ENCODE results near the gene LETM1. TPM values are rescaled to one million over a fixed set of nuclear protein-coding genes. Genes with fewer than 3 reads are reported as not detected.
A peak's percentile ranks its signal among the peaks of the same experiment; 100 is the strongest.

The LETM1 gene
- total RNA-seq, 1 donor from 2014 or later: 45.0 TPM

- no peak for DNase-seq (ENCODE audit: low spot score)
Observed at GRCh38 chr4:1825326-1825725, 30.6 kb downstream of the LETM1 start.

DNA sequence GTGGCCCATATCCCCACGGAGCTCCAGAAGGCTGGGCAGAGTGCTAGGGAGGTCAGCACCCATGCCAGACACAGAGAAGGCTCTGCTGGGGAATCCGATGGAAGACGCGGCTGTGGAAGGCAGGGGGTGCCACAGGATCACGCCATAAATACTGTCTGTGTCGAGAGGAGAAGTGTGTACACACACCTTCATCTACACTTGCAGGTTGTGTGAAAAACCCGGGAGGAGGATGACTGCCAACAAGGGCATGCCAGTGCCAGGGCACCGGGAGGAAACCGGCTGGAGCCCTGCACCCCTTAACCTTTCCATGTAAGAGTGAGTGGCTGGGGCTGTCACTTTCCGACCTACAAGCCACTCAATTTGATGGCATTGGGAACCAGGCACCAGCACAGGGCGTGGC is 31.2 kb downstream of the LETM1 start:
- no peak for DNase-seq (ENCODE audit: low spot score)

GRCh38 chr4:1823545-1823932 is 32.4 kb downstream of the LETM1 start:
- DNase-seq (ENCODE audit: low spot score): no peak

- no peak for DNase-seq (ENCODE audit: low spot score)
Observed at GRCh38 chr4:1822568-1823544, 33.1 kb downstream of the LETM1 start.

DNA sequence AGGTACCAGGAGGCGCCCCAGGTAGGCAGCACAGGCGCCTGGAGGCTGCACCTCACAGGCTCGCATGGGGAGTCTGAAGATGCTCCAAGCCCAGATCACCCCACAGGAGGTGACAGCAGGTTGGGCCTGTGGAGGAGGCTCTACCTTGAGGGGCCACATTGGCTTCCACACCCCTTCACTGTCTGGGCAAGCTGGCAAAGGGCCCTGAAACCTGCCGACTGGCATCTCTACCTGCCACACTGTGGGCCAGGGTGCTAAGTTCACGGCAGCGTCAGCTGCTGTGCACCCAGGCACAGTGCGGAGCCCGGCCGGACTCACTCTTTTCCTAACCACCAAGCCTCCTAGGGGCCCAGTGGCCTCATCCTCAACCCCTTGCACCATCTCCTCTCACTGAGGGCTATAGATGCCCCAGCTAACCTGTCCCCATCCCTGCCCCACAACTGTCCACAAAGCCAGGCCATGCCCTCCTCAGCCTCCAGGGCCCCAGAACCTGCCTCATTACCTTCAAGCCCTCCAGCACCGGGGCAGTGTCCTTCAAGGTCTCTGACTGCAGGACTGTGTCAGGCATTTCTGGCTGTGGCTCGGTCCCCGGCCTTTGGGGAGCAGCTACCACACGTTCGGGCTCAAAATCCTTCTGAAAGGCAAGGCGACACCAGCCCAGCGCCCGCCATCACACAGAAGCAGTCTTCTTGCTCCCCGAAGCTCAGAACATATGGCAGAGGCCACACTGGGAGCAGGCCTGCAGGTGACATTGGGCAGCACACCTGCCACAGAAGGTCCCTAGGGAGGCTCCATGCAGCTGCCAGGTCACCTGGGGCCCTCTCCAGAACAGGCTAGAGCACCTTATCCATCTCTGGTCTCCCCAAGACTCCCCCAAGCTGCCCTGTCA is 34.0 kb downstream of the LETM1 start:
- no peak for DNase-seq (ENCODE audit: low spot score)

DNA sequence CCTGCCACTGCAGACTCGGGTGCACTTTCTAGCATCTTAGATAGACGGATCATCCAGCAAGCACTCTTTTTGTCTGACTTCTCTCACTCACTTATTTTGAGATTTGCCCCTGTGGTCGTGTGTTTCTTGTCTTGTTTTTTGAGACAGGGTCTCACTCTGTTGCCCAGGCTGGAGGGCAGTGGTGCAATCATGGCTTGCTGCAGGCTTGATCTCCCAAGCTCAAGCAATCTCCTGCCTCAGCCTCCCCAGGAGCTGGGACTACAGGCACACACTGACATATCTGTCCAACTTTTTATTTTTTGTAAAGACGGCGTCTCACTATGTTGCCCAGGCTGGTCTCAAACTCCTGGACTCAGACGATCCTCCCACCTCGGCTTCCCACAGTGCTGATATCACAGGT is 36.1 kb downstream of the LETM1 start:
- no peak for DNase-seq (ENCODE audit: low spot score)

DNA sequence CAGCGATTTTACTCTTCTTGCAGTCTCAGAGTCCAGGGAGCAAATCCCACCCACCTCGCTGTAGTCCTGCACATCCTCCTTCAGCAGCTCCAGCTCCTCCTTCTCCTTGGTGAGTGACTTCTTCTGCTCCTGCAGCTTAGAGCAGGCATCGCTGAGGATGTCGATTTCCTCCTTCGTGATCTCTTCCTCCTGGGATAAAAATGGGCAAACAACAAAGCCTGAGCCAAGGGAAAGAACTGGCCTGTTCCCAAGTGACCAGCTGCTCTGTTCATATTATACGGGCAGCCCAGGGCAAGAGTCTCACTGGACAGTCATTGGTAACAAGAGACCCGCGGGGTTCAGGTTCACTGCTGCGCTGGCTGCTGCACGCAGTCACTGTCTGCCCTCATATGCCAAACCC is 36.7 kb downstream of the LETM1 start:
- no peak for DNase-seq (ENCODE audit: low spot score)

- no peak for DNase-seq (ENCODE audit: low spot score)
Observed at GRCh38 chr4:1815997-1816860, 39.7 kb downstream of the LETM1 start.

DNA sequence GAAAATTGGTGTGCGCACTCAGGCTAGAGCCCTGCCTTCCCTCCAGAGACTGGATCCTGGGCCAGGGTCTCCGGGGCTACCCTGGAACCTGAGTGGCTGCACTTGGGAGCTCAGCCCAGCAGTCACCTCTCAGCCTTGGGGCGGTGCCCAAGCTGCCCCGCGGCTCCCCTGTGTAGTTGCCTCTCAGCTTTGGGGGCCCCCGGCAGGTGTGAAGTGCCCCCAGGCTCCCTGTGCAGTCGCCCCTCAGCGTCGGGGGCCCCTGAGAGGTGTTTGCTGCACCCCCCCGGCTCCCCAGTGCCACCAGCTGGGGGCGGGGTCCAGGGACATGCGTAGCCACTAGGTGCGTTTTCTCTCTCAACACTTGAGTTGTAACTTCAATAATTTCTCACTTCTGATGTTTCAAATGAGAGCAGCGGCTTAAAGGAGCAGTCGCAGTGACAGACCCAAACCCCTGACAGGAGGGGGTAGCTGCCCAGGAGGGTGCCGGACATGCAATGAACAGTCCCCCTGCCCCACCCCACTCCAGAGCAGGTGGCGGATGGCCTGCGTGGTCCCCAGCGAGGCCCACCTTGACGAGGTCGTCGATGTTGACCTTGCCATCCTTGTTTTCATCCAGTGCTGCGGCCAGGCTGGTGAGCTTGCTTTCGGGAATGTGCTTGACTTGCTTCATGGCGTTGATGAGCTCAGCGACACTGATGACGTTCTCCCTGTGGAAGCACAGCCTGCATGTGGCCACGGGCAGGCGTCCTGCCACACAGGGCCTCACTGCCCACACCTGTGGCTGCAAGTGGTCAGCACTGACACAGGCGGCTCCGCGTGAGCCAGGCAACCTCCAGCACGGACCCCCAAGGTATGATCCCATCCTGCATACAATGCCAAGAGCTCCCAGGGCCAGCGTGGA is 40.6 kb downstream of the LETM1 start:
- no peak for DNase-seq (ENCODE audit: low spot score)

DNA sequence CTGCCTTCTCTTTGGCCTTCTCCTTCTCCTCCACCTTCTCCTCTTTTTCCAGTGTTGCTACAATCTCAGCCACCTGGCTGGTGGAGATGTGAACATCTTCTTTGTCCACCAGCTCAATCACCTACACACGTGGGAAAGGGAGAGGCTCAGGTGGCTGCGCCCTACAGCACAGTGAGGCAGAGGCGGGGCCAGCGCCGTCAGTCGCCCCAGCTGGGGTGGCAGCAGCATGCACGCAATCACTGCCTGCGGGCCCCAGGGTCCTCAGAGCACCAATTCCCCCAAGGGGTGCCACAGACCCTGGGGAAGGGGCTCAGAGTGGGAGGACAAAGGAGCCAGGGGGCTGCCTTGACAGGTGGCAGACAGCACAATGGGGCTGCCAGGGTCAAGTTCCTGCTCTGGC is 41.5 kb downstream of the LETM1 start:
- DNase-seq (ENCODE audit: low spot score): no peak

- no peak for DNase-seq (ENCODE audit: low spot score)
Observed at GRCh38 chr4:1813915-1814314, 42.0 kb downstream of the LETM1 start.

DNA sequence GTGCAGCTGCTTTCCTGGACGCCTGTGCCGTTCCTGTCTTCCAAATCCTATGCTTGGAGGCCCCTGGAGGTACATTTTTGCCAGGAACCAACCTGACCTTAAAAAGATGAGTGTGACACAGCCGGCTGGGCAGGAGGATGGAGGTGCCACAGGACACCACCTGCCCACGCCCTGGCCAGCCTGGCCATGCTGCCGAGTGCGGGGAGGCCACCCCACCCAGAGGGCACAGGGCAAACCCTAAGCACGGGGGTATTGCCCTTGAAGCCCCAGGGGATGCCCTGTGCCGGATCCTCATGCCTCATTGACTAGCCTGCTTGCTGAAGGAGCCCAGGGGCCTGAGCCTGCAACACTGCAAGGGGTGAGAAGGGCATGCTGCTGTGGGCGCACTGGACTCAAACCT is 42.7 kb downstream of the LETM1 start:
- DNase-seq (ENCODE audit: low spot score): no peak

GRCh38 chr4:1812720-1813119 is 43.2 kb downstream of the LETM1 start:
- no peak for DNase-seq (ENCODE audit: low spot score)

DNA sequence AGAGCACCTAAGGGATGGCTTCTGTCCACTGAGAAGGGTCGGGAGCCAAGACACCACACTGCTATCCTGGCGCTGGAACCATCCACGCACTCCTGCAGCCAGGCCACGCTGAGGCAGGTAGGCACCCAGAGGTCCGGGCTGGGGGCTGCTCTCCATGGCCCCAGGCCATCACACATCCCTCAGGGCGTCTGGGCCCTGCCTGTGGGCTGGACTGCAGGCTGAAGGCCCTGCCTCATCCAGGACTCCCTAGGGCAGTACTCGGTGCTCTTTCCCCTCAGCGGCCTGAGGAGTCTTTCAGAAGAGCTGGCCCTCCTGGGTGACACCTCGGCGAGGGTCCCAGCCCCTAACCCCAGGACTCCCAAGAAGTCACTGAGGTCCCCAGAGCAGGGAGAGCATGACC is 45.2 kb downstream of the LETM1 start:
- DNase-seq (ENCODE audit: low spot score): no peak

DNA sequence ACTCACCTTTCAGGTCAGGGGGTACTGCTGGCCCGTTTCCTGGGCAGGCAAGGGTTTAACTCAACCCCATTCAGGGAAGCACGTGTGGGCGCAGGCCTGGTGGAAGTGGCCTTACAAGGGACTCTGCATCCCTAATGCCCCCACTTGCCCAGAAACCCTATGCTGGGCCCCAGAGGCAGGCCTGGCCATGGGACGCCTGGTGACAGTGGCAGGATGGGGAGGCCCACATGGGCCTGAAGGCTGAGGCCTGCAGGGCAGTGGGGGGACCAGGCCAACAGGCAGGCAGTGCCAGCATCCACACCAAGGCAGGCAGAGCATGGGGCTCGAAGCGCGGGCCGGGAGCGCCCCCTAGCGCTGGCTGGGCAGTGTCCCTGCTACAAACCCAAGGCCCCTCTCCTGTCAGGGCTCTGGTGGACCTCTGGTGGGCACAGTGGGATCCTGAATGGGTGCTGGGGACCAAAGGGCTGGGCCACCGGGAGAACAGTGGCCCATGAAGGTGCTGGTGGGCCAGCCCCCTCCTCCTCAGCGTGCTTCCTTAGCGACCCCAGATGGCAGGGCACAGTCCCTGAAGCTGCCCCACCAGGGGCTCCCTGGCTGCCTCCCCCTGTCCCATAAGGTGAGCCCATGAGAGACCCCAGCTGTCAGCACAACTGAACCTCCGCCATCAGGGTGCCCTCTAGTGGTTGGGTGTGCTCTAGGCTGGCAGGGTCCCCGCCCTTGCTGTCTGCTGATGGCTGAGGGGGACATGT is 46.0 kb downstream of the LETM1 start:
- peak; percentile 56 for DNase-seq (ENCODE audit: low spot score)

GRCh38 chr4:1808851-1809753 is 46.9 kb downstream of the LETM1 start:
- DNase-seq (ENCODE audit: low spot score): no peak

- no peak for DNase-seq (ENCODE audit: low spot score)
Observed at GRCh38 chr4:1808396-1808795, 47.6 kb downstream of the LETM1 start.

DNA sequence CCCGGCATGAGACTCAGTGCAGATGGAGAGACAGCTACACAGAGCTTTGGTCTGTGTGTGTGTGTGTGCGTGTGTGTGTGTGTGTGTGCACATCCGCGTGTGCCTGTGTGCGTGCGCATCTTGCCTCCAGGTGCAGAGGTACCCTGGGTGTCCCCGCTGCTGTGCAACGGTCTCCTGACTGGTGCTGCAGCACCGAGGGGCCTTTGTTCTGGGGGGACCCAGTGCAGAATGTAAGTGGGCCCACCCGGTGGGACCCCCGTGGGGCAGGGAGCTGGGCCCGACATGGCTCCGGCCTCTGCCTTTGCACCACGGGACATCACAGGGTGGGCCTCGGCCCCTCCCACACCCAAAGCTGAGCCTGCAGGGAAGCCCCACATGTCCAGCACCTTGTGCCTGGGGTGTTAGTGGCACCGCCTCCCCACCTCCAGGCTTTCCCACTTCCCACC is 48.6 kb downstream of the LETM1 start:
- DNase-seq (ENCODE audit: low spot score): no peak

Measured in mucosa of gallbladder (tissue), 1 donor.